Activated CD4-positive, alpha-beta T cell treated with anti-CD3 and anti-CD28 coated beads, Interleukin-10, Interleukin-2, amounts not matched to agents 100 ng/mL and 50 ng/mL, durations not matched to agents 16 hours and 8 hours (primary cell): ENCODE measurements around the gene CEP68.
"Not testable (repeated sequence)": the region's sequence is repeated elsewhere in the genome, so short reads cannot be mapped to it uniquely, and the experiment has no call there.

ENCODE experiments used
- DNase-seq: peaks from one replicate; pipeline ENCODE4 v3.0.0-alpha.2; 2020

Gene CEP68

DNA sequence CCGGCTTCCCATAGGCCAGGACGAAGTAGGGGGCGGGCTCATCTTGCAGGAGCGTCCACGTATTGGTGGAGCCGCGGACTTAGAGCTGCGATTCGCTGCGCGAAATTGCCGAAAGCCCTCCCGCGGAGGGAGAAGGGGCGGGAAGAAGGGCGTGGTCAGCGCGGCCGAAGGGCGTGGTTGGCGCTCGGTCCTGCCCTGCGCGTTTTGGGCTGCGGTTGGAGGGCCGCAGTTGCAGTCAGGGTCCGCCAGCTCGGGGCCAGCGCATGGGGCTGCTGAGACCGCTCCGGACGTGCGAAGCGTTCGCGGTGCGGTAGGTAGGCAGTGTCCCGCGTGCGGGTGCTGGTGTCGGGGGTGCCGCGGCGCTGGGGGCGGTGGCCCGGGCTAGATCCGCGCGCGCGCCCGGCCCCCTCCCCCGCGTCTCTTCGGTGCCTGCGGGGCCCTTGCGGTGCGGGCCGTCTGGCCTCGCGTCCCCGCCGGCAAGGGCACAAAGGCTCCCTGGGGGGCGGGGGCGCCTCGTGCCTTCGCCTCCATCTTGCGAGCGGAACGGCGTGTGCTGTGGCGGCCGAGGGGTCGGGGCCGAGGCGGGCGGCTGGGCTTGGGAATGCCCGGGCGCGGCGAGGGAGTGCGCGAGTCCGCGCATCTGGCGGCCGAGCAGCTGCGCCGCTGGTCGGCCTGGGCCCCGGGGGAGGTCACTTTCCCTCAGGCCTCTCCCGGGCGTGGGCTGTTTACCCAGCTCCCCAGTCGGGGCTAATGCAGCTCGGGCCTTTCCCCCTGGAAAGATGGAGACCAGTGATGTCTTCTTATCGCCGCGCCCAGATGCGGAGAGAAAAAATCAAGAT, at the start of gene CEP68:
Gene CEP68, plus strand, starts transcription at position 202 of the 839 bp plus-strand sequence. CDS start 13,029 bp downstream, outside the sequence.
- peak; percentile 98 for DNase-seq

- no peak for DNase-seq
Observed at GRCh38 chr2:65013776-65014175, 42.4 kb upstream of the CEP68 start.

- DNase-seq, result no peak
Observed at GRCh38 chr2:65015731-65016130, 40.5 kb upstream of the CEP68 start.

- no peak for DNase-seq
Observed at GRCh38 chr2:65016789-65017188, 39.4 kb upstream of the CEP68 start.

DNA sequence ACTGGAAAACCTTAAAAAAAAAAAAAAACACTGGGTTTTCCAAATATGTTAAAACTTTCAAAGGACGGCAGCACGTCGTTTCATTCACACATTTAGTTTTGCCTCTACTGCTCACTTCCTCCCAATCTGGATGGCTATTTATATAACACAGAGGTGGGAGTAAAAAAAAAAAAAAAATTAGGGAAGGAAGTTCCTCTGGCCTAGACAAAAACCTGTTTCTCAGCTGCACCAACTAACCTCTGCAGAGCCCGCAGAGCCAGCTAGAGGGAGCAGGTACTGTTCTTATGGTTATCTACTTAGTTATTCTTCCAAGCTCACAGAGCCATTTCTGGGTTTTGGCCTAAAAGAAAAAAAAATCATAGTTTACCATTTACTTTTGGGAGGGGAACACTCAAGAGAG, 38.9 kb upstream of the CEP68 start:
- DNase-seq, result no peak

DNA sequence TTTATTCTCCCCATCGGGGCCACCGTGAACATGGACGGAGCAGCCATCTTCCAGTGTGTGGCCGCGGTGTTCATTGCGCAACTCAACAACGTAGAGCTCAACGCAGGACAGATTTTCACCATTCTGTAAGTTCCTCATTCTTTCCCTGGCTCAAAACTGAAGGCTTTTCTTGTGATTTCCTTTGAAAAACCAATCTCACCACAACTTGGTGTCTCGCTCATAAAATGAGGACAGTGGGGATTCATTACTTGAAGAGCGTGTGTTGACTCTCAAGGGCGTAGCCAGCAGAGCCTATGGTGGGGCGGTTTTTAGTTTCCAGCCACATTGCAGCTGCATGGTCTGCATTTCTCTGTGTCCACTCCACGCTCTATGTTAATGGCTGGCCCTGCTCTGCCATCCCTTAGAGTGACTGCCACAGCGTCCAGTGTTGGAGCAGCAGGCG, 38.1 kb upstream of the CEP68 start:
- DNase-seq, result no peak

GRCh38 chr2:65019010-65019409, 37.2 kb upstream of the CEP68 start:
- DNase-seq, result no peak

DNA sequence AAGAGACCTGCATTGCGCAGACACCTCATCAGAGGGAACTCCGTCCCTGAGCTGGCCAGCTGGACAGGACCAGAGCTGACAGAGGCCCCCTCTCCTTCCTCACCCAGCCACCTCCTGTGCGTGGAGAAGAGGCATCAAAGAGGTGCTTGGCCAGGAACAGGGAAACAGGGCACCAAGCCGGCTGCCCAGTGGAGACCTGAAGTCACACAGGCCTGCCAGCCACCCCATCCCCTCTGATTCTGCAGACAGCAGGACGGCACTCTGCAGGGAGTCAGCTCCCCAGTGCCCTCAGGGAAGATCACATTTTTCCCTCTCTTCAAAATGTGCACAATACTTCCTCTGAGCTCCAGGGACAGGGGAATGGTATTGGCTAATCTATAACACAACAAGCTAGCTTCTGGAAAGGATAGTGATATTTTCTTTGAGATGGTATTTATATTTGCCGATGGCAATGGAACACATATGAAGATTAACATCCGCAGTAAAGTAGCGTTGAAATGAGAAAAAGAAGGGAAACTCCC, 36.5 kb upstream of the CEP68 start:
- DNase-seq, result no peak

DNA sequence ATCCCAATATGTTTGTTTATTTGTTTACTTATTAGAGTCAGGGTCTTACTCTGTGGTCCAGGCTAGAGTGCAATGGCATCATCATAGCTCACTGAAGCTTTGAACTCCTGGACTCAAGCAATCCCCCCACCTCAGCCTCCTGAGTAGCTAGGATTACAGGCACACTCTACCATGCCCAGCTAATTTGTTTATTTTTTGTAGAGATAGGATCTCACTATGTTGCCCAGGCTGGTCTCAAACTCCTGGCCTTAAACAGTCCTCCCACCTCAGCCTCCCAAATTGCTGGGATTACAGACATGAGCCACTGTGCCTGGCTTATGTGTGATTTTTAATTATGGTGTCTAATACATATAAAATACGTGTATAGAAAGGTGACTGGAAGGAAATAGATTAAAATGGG, 36.0 kb upstream of the CEP68 start:
- DNase-seq, result not testable (repeated sequence)

- DNase-seq, result no peak
Observed at GRCh38 chr2:65020943-65021528, 35.2 kb upstream of the CEP68 start.

DNA sequence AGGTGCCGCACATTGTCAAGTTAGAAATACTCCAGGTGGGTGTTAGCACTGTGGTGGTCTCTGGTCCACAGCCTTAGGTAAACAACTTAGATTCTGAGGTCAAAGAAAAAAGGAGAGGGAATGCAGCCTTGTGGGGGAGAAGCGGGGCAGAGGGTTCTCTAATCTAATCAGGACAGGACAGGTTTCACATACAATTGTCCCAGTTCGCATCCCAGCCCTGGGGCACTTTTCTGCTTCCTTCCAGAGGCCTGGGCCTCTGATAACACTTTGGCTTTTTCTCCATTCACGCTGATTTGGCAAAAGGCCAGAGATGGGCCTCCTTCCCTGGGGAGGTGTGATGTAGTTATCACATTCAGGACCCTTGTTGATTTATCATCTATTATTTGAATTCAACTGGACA, 34.5 kb upstream of the CEP68 start:
- DNase-seq, result no peak

DNA sequence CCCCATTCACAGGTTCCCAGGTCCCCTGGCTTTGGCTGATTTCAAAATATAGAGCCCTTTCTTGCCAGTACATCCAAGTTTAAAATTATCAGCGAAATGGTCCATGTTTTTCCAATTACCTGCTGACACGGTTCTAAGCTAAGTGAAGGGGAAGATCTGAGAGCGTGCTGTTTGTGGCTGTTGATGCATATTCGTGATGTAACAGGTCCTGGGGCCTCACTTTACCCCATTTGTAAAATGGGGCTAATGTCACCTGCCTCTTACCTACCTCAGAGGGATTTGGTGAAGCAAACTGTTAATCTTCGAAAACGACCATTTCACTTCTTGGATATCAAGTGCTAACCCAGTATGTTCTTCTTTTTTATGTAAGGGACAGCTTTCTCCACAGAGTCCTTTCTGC, 34.0 kb upstream of the CEP68 start:
- no peak for DNase-seq

GRCh38 chr2:65023742-65024141, 32.5 kb upstream of the CEP68 start:
- no peak for DNase-seq

DNA sequence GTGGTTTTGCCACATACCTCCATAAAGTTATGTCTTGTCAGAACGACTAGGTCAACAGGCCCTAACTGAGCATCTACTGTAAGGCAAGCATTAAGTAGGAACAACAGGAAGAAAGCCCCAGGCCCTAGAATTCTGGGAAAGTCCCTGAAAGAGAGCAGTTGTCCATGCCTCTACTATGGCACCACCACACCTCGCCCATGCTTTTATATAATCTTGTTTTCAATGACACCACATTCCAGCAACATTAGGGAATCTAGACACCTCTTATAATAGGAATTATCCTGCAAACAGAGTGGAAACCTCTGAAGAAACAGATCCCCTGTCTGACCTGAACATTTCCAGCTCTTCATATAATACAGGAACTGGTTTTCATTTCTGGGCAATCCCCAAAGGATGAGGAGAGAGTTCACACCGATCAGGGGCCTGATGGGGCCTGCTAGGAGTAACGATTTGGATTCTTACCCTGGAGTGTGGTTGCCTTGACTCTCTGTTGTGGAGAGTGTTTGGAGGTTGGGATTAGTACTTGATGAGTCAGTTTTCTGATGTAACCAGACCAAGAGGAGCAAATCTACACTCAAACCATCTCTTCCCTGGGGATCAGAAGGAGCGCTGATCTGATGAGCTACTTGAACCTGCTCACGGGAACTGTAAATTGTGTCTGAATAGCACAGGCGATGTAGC, 31.9 kb upstream of the CEP68 start:
- no peak for DNase-seq

DNA sequence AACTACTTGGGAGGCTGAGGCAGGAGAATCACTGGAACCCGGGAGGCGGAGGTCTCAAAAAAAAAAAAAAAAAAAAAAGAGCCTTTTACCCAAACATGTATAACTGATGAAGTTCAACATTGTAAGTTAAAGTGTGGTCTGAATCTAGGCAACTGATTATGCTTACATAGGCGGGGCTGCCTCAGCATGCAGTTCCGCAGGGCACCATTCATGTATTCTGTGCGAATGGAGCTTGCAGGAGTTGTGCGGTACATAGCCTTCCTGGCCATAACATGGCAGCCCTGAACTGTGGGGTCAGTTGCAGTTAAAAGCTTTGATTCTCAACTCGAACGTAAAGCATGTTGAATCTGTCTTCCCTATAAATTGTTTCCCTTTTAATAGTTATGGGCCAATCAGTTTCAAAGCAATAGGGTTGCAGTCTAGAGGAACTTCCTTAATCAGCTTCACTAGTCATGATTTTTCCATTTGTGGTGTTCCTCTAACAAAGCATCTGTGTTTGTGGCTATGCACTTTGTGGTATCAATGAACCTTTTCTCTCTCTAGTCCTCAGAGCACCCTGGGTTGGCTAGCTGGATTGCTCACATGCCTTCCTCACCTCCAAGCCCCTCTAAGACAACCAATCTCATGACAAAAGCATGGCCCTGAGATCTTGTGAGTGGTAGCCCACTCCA, 30.6 kb upstream of the CEP68 start:
- DNase-seq, result no peak

DNA sequence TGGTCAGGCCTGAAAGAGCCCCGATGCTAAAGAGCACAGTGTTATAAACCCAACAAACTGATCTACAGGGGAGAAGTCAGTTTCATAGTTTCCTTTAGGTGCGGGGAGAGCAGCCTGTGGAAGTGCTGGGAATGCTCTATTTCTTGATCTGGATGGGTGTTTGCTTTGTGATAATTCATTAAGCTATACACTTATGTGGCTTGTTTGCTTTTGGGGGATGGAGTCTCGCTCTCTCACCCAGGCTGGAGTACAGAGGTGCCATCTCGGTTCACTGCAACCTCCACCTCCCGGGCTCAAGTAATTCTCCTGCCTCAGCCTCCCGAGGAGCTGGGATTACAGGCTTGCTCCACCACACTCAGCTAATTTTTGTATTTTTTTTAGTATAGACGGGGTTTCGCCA, 30.1 kb upstream of the CEP68 start:
- DNase-seq, result no peak

- DNase-seq, result no peak
Observed at GRCh38 chr2:65026704-65027464, 29.3 kb upstream of the CEP68 start.

GRCh38 chr2:65027616-65028244, 28.5 kb upstream of the CEP68 start:
- no peak for DNase-seq

DNA sequence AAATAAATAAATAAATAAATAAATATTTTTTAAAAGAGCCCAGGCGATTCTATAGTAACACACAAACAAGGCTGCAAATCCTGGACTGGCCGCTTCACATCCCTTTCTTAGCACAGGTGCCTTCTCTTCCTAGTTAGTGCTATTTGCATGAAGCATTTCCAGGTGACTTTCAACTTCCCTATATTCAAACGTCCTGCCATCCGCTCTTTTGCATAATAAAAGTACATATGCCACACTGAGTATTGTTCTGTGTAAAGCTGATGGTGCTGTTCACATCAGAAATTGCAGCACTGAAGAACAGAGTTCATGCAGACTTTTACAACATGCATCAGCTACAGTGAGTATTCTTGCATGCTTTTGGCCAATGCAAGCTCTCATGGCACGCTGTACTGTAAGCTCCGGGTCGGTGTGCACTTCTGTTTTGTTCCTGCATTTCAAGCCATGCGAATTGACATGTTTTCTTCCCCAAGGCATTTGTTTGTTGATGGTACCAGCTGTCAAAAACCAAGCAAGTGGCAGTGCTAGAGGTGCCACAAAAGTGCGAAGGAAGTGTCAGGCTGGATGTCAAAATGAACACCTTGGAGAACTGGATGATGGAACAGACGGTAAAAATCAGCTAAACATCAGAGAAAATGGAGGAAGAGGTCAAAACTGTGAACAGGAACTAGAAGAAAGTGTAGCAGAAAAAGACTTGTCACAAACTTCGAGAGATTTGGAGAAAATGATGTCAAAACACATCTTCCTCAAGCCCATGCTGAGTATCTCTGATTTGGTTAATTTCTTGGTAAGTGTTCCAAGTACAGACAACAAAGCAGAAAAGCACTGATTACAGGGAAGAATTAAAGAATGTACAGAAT, 25.5 kb upstream of the CEP68 start:
- no peak for DNase-seq

DNA sequence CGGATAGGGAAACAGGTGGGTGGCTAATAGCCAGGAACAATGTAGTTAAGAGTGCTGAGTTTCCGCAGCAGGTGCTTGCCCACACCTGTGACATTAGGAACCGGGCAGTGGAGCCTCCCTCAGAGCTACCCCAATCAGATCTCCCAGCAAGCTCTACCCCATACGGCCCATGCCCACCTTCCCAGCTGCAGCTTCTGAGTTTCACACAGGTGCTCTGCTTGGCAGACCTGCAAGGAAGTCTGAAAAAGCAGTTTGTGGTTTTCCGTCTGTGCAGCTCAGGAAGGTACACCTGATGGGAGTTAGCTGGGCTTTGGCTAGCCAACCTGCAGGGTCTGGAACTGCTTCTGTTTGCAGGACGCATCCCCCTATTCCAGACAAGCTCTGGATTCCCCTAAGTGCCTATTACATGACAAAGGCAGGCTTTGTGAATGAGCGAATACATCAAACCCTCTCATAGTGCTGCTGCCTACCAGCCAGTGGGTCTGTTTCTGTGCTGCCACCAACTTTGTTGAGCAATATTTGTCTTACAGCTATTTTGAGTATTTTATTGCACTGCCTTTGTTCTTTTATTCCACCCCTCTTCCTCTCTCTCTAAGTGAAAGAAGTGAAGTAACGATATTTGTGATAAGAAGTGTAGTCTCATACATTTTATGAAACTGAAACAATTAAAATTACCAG, 24.7 kb upstream of the CEP68 start:
- no peak for DNase-seq
